ENCODE measurements around the gene FBXO3. TPM values are rescaled to one million over a fixed set of nuclear protein-coding genes. Genes with fewer than 3 reads are reported as not detected.

The FBXO3 gene
- total RNA-seq, 1 donor from 2014 or later: 61.0 TPM

DNA sequence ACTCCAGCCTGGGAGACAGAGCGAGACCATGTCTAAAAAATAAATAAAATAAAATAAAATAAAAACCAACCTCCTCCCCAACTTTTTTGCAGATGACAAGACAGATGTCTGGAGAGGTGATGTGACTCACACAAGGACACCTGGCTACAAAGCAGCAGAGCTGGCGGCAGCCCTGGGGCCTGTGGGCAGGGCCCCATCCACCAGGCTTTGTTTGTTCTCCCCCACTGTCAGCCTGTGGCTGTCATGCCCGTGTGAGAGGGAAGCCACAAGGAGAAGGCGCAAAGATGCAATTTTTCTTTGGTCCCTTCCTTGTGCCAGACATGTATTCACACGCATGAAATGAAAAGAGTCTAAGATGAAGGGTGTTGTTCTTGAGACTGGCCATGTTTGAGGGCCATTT lies 54.7 kb downstream of the FBXO3 start:
- H3K4me2 ChIP-seq: no peak overlapping the region
- H2AFZ ChIP-seq (replicated peaks): no peak overlapping the region
- H3K36me3 Mint-ChIP-seq: peaks cover 22% of the 10 kb centered on the region
- H3K9me3 ChIP-seq (ENCODE audit: low read depth): no peaks in the 10 kb centered on the region
- H3K4me3 Mint-ChIP-seq: no peak overlapping the region
- H3K4me1 ChIP-seq: peaks cover 8% of the 10 kb centered on the region
- H3K9ac ChIP-seq: no peak overlapping the region
- TF ChIP-seq EZH2 (IDR thresholded peaks at IDR 0.05) (no peak), EZH2phosphoT487 (IDR thresholded peaks at IDR 0.05) (no peak)
- TF ChIP-seq, protein P1, sequence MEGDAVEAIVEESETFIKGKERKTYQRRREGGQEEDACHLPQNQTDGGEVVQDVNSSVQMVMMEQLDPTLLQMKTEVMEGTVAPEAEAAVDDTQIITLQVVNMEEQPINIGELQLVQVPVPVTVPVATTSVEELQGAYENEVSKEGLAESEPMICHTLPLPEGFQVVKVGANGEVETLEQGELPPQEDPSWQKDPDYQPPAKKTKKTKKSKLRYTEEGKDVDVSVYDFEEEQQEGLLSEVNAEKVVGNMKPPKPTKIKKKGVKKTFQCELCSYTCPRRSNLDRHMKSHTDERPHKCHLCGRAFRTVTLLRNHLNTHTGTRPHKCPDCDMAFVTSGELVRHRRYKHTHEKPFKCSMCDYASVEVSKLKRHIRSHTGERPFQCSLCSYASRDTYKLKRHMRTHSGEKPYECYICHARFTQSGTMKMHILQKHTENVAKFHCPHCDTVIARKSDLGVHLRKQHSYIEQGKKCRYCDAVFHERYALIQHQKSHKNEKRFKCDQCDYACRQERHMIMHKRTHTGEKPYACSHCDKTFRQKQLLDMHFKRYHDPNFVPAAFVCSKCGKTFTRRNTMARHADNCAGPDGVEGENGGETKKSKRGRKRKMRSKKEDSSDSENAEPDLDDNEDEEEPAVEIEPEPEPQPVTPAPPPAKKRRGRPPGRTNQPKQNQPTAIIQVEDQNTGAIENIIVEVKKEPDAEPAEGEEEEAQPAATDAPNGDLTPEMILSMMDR (IDR thresholded peaks at IDR 0.05): no peak
- H4K20me1 ChIP-seq (ENCODE audit: low read depth): peaks cover 21% of the 10 kb centered on the region
- no peaks in the 10 kb centered on the region for H3F3A ChIP-seq (ENCODE audit: low read depth)
- H3K79me2 ChIP-seq (ENCODE audit: low read depth): peaks cover 14% of the 10 kb centered on the region
- peaks cover 15% of the 10 kb centered on the region for H3K4me1 Mint-ChIP-seq
- H3K9me3 Mint-ChIP-seq: no peaks in the 10 kb centered on the region
- H3K27me3 Mint-ChIP-seq (ENCODE audit: insufficient read depth, low read depth): peaks cover 2% of the 10 kb centered on the region
- H3K36me3 ChIP-seq: no peaks in the 10 kb centered on the region
- no peaks in the 10 kb centered on the region for H3K27me3 ChIP-seq
- DNase-seq (ENCODE audit: low spot score): no peak
- H3K4me3 ChIP-seq: no peak overlapping the region
- no peak overlapping the region for H3K27ac Mint-ChIP-seq
- no peak overlapping the region for H3K27ac ChIP-seq

DNA sequence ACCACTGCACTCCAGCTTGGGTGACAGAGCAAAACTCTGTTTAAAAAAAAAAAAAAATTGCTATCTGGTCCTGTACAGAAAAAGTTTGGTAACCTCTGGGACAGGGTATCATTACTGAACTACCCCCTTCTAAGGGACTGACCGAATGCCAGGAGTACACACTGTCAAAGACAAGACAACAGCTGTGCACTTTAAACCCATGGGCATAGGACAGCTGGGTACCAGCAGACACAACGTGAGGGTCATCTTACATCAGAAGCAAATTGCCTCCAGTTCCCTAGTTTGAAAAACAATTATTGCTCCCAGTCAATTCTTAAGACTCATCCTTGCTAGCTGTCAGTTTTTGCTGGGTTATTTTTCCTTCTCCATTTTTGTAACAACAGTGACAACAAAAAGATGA lies 55.9 kb downstream of the FBXO3 start:
- Histone ChIP-seq H3K4me1 (no peaks in the 10 kb centered on the region), H3K4me3 (no peak overlapping the region), H3K36me3 (no peaks in the 10 kb centered on the region), H3K27ac (no peak overlapping the region), H4K20me1 (ENCODE audit: low read depth) (peaks cover 10% of the 10 kb centered on the region), H3K9ac (no peak overlapping the region), H3K27me3 (no peaks in the 10 kb centered on the region), H3K4me2 (no peak overlapping the region), H2AFZ (replicated peaks) (no peak overlapping the region), H3F3A (ENCODE audit: low read depth) (no peaks in the 10 kb centered on the region), H3K79me2 (ENCODE audit: low read depth) (peaks cover 5% of the 10 kb centered on the region), H3K9me3 (ENCODE audit: low read depth) (no peaks in the 10 kb centered on the region)
- no peak for DNase-seq (ENCODE audit: low spot score)
- peaks cover 2% of the 10 kb centered on the region for H3K27me3 Mint-ChIP-seq (ENCODE audit: insufficient read depth, low read depth)
- H3K9me3 Mint-ChIP-seq: no peaks in the 10 kb centered on the region
- no peak overlapping the region for H3K27ac Mint-ChIP-seq
- no peak for TF ChIP-seq EZH2 (IDR thresholded peaks at IDR 0.05)
- TF ChIP-seq, protein P1 (IDR thresholded peaks at IDR 0.05): no peak
- no peak for TF ChIP-seq EZH2phosphoT487 (IDR thresholded peaks at IDR 0.05)
- peaks cover 22% of the 10 kb centered on the region for H3K36me3 Mint-ChIP-seq
- H3K4me3 Mint-ChIP-seq: no peak overlapping the region
- H3K4me1 Mint-ChIP-seq: peaks cover 4% of the 10 kb centered on the region

DNA sequence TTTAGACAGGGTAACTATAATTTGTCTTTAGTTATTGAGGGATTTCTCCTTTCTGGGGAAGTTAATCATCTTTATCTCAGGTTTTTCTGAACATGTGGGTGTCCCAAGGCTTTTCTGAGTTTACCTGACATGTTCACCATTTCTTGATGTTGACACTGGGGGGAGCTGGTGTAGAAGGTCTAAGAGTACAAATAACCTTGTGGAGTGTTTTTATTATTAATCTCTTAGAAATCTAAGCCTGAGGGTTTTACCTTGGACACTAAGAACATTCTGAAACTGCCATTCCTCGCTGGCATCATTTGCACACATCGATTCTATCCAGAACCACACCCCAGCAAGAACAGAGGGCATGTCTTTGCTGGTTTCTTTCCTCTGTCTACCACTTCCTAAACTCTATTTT lies 58.1 kb downstream of the FBXO3 start:
- peaks cover 2% of the 10 kb centered on the region for H3K27me3 Mint-ChIP-seq (ENCODE audit: insufficient read depth, low read depth)
- Histone ChIP-seq H4K20me1 (ENCODE audit: low read depth) (no peaks in the 10 kb centered on the region), H3K36me3 (no peaks in the 10 kb centered on the region), H3K4me1 (no peaks in the 10 kb centered on the region), H3K27ac (no peak overlapping the region), H2AFZ (replicated peaks) (no peak overlapping the region), H3F3A (ENCODE audit: low read depth) (no peaks in the 10 kb centered on the region), H3K4me3 (no peak overlapping the region), H3K9ac (no peak overlapping the region), H3K27me3 (no peaks in the 10 kb centered on the region), H3K79me2 (ENCODE audit: low read depth) (no peaks in the 10 kb centered on the region), H3K9me3 (ENCODE audit: low read depth) (no peaks in the 10 kb centered on the region), H3K4me2 (no peak overlapping the region)
- H3K27ac Mint-ChIP-seq: no peak overlapping the region
- DNase-seq (ENCODE audit: low spot score): no peak
- peaks cover 18% of the 10 kb centered on the region for H3K36me3 Mint-ChIP-seq
- H3K9me3 Mint-ChIP-seq: no peaks in the 10 kb centered on the region
- no peaks in the 10 kb centered on the region for H3K4me1 Mint-ChIP-seq
- TF ChIP-seq, protein P1 (IDR thresholded peaks at IDR 0.05): peak; percentile 44
- no peak for TF ChIP-seq EZH2 (IDR thresholded peaks at IDR 0.05)
- H3K4me3 Mint-ChIP-seq: no peak overlapping the region
